B cell (primary cell): ENCODE data around the gene MAML3. TPM values are rescaled to one million over a fixed set of nuclear protein-coding genes. Genes with fewer than 3 reads are reported as not detected.

Experiments used
- ATAC-seq: fragments of 200-7000 bp; cut with Tn5 transposase; one replicate; pipeline ENCODE4 v1.10.0; 2021; ENCODE audit warnings: low read depth, mild to moderate bottlenecking, moderate number of reproducible peaks, moderate library complexity
- CTCF ChIA-PET: fragments of 350-600 bp; sonication (Branson Sonifier 250); formaldehyde crosslinking; loops from one replicate; lab custom pipeline; 2021; ENCODE audit warnings: antibody characterized with exemption, inconsistent platforms; lab: Charles Lee
- POLR2A ChIA-PET: fragments of 350-600 bp; sonication (Branson Sonifier 250); formaldehyde crosslinking; loops from one replicate; lab custom pipeline; 2021; ENCODE audit warnings: antibody characterized with exemption; lab: Charles Lee
- DNase-seq: peaks from one replicate; pipeline ENCODE4 v3.0.0; 2013
- H2AFZ ChIP-seq: 2 replicates; pipeline ENCODE4 v1.6.1; 2012; ENCODE audit warnings: mild to moderate bottlenecking, low read depth, low read length; ENCODE audit not compliant: insufficient read depth, poor library complexity, severe bottlenecking
- H3K27ac ChIP-seq, 2 donors: 1 replicate in 1 of 2; 2 replicates in 1 of 2; pipeline ENCODE4 v1.5.1; 2012 to 2013; ENCODE audit warnings: low read length in 2 of 2, mild to moderate bottlenecking in 2 of 2, moderate library complexity in 1 of 2
- H3K27me3 ChIP-seq, 4 experiments: fragments of 200-600 bp in 1 of 4; sonication (generic) in 1 of 4; replicated peaks in 1 of 4; 1 replicate in 2 of 4; 2 replicates in 2 of 4; pipeline versions ENCODE4 v1.6.1 to v1.7.0; 2013 to 2016; ENCODE audit warnings: low read length in 3 of 4, mild to moderate bottlenecking in 2 of 4, mixed read lengths in 1 of 4, moderate library complexity in 1 of 4; ENCODE audit not compliant: insufficient read depth in 4 of 4, control insufficient read depth in 3 of 4; ENCODE audit errors: control extremely low read depth in 1 of 4
- H3K36me3 ChIP-seq, 2 experiments: replicated peaks in 1 of 2; 1 replicate in 1 of 2; 2 replicates in 1 of 2; pipeline versions ENCODE4 v1.6.1 to v1.7.1; 2013; ENCODE audit warnings: low read length in 1 of 2; ENCODE audit not compliant: insufficient read depth in 2 of 2, control insufficient read depth in 1 of 2; ENCODE audit errors: control extremely low read depth in 1 of 2, extremely low read depth in 1 of 2
- H3K4me1 ChIP-seq, 2 donors: fragments of 200-600 bp in 1 of 2; sonication (generic) in 1 of 2; 1 replicate in 1 of 2; 2 replicates in 1 of 2; pipeline versions ENCODE4 v1.5.1 to v1.6.1; 2013 to 2017; ENCODE audit warnings: low read length in 2 of 2; ENCODE audit not compliant: control insufficient read depth in 2 of 2, insufficient read depth in 2 of 2
- H3K4me2 ChIP-seq: replicated peaks from 2 replicates; pipeline ENCODE3; 2012; ENCODE audit warnings: mild to moderate bottlenecking, low read depth, low read length; ENCODE audit not compliant: poor library complexity, severe bottlenecking
- H3K4me3 ChIP-seq, 5 experiments: fragments of 200-600 bp in 1 of 5; sonication (generic) in 1 of 5; 1 replicate in 3 of 5; 2 replicates in 2 of 5; pipeline versions ENCODE4 v1.5.1 to v1.7.0; 2011 to 2016; ENCODE audit warnings: low read length in 4 of 5, mild to moderate bottlenecking in 4 of 5, low read depth in 2 of 5, control low read depth in 1 of 5, moderate library complexity in 1 of 5; ENCODE audit not compliant: insufficient read depth in 1 of 5; ENCODE audit errors: control extremely low read depth in 1 of 5, extremely low read depth in 1 of 5
- H3K79me2 ChIP-seq: fragments of 200-600 bp; sonication (generic); one replicate; pipeline ENCODE4 v1.6.0; 2016; ENCODE audit warnings: low read length; ENCODE audit not compliant: control insufficient read depth, insufficient read depth
- H3K9ac ChIP-seq: fragments of 200-600 bp; sonication (generic); 2 replicates; pipeline ENCODE4 v1.6.1; 2017; ENCODE audit warnings: mild to moderate bottlenecking, low read length, moderate library complexity
- H3K9me3 ChIP-seq, 3 donors: one replicate each; pipeline versions ENCODE4 v1.6.1 to v1.7.1; 2013; ENCODE audit warnings: low read length in 2 of 3; ENCODE audit not compliant: control insufficient read depth in 2 of 3, insufficient read depth in 1 of 3; ENCODE audit errors: control extremely low read depth in 1 of 3
- H4K20me1 ChIP-seq: 2 replicates; pipeline ENCODE4 v1.6.0; 2012; ENCODE audit warnings: mild to moderate bottlenecking, low read length; ENCODE audit not compliant: insufficient read depth, control insufficient read depth, poor library complexity, severe bottlenecking
- H3K27ac Mint-ChIP-seq: one replicate; pipeline ENCODE4 v1.8.0; 2021; ENCODE audit warnings: mixed read lengths
- H3K27me3 Mint-ChIP-seq: one replicate; pipeline ENCODE4 v1.8.0; 2021; ENCODE audit warnings: mixed read lengths
- H3K4me1 Mint-ChIP-seq: one replicate; pipeline ENCODE4 v1.8.0; 2021; ENCODE audit warnings: mixed read lengths
- H3K4me3 Mint-ChIP-seq: one replicate; pipeline ENCODE4 v1.8.0; 2021; ENCODE audit warnings: mixed read lengths
- H3K9me3 Mint-ChIP-seq: one replicate; pipeline ENCODE4 v1.8.0; 2022; ENCODE audit warnings: mixed read lengths; ENCODE audit not compliant: insufficient read depth
- EZH2 ChIP-seq: IDR thresholded peaks from 2 replicates; pipeline ENCODE4 v1.6.1; 2012; ENCODE audit warnings: borderline replicate concordance, low read depth, mild to moderate bottlenecking, moderate library complexity, low read length; ENCODE audit not compliant: insufficient read depth, poor library complexity, severe bottlenecking
- WGBS: methylation state at CpG from one replicate; pipeline ENCODE4 v1.1.5; 2013; ENCODE audit warnings: missing lambda C conversion rate; ENCODE audit not compliant: insufficient coverage; 5-methylcytosine and 5-hydroxymethylcytosine counted together
- intact Hi-C: fragments of 100-400 bp; cut with micrococcal nuclease; formaldehyde crosslinking; loops from one replicate; pipeline ENCODE4 v1.10.0; 2022
- polyA plus RNA-seq: library from polyadenylated mRNA; depleted of rRNA; stranded (reverse); fragments of >200 nt; gene quantifications from 2 replicates; pipeline ENCODE4 v1.2.3, GENCODE V29; 2012
- total RNA-seq, 2 donors: library from RNA; stranded (reverse); fragments of 120-200 nt in 1 of 2; gene quantifications; 1 replicate in 1 of 2; 2 replicates in 1 of 2; pipeline versions ENCODE4 v1.2.3 to v1.2.4, GENCODE V29; 2013 to 2022
- TF ChIP-seq, protein P1 (sequence below): fragments of 200-600 bp; IDR thresholded peaks from one replicate; pipeline ENCODE4 v1.8.0; 2022; ENCODE audit warnings: antibody characterized with exemption, mild to moderate bottlenecking

The MAML3 gene
- total and polyA plus RNA-seq, 2 donors (not counting 1 experiment from before 2014, with no cell fraction given) = 0.94 to 5.3 TPM

- no peaks in the 10 kb centered on the region for H4K20me1 ChIP-seq
- H3K27ac Mint-ChIP-seq = no peak overlapping the region
- CTCF ChIA-PET = interaction anchor here (1.2 to 2.0 kb wide), 2 partner anchors 276 to 517 kb away, joined by 5 to 7 read pairs; no protein-coding TSS in a partner anchor
- H3K4me1 ChIP-seq = peaks cover 17 to 23% of the 10 kb centered on the region in 2 donors
- ATAC-seq (no peak), DNase-seq (peak; percentile 11)
- H3K79me2 ChIP-seq = no peaks in the 10 kb centered on the region
- peak overlapping the region; percentile 86 for H3K4me3 Mint-ChIP-seq
- H3K4me1 Mint-ChIP-seq = peaks cover 17% of the 10 kb centered on the region
- H3K9me3 ChIP-seq = no peaks in the 10 kb centered on the region
- H3K27me3 ChIP-seq = peaks cover 0 to 27% (median 19%) of the 10 kb centered on the region in 4 experiments
- H2AFZ ChIP-seq = no peak overlapping the region
- H3K27me3 Mint-ChIP-seq = peaks cover 35% of the 10 kb centered on the region
- 92% methylated on average over 2 of the region's 5 CpGs for WGBS
- no peak overlapping the region for H3K4me3 ChIP-seq
- intact Hi-C loops = no loop called here
- POLR2A ChIA-PET = no interaction called here
- H3K9me3 Mint-ChIP-seq = no peaks in the 10 kb centered on the region
- TF ChIP-seq, protein P1, sequence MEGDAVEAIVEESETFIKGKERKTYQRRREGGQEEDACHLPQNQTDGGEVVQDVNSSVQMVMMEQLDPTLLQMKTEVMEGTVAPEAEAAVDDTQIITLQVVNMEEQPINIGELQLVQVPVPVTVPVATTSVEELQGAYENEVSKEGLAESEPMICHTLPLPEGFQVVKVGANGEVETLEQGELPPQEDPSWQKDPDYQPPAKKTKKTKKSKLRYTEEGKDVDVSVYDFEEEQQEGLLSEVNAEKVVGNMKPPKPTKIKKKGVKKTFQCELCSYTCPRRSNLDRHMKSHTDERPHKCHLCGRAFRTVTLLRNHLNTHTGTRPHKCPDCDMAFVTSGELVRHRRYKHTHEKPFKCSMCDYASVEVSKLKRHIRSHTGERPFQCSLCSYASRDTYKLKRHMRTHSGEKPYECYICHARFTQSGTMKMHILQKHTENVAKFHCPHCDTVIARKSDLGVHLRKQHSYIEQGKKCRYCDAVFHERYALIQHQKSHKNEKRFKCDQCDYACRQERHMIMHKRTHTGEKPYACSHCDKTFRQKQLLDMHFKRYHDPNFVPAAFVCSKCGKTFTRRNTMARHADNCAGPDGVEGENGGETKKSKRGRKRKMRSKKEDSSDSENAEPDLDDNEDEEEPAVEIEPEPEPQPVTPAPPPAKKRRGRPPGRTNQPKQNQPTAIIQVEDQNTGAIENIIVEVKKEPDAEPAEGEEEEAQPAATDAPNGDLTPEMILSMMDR = no peak
- TF ChIP-seq EZH2 = no peak
- no peaks in the 10 kb centered on the region for H3K36me3 ChIP-seq
- no peak overlapping the region for H3K9ac ChIP-seq
- no peak overlapping the region for H3K27ac ChIP-seq
- H3K4me2 ChIP-seq = peak overlapping the region; percentile 79
These were observed 417.7 kb downstream of the MAML3 start for GRCh38 chr4:139736274-139736660.

DNA sequence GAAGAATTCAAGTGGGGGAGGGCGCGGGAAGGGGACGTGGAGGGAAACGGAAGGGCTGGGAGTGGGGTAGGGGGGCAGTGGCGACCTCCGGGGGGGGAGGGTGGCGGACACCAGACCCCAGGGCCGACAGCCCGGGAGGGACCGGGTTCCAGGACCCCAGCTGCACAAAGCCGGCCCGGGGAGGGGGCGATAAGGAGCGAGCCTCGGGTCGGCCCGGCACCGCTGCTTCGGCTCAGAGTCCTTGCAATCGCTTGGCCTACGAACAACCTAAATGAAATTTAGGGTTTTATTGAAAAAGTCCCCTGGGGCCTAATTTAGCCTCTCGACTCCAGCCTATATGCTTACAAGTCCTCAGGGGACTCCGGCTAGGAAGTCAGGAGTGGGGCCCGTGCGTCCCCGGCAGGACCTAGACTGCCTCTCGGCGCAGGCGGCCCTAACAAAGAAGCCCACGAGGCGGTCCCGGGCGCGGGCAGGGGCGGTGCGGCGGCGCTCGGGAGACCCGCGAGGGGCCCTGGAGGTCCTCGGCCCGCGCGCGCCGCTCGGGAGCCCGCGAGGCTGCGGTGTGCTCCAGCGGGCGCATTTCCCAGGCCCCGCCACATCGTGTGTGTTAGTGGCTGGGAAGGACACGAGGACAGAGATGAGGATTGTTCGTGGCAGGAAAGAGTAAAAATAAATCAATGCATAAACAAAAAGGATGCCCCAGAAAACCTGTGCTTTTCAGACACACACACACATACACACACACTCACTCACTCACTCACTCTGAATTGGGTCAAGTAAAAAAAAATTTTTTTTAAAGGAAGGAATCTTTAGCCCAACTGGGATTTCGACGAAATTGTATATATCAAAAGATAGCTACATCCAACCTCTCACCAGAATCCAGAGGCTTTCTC lies 418.4 kb downstream of the MAML3 start:
- DNase-seq (peak; percentile 62), ATAC-seq (peak; percentile 13)
- H3K27ac ChIP-seq = peak overlapping the region in 1 of 2 donors; percentile 48
- Mint-ChIP-seq H3K27ac (no peak overlapping the region), H3K4me3 (peak overlapping the region; percentile 86), H3K4me1 (peaks cover 17% of the 10 kb centered on the region), H3K27me3 (peaks cover 35% of the 10 kb centered on the region), H3K9me3 (no peaks in the 10 kb centered on the region)
- H3K4me2 ChIP-seq = peak overlapping the region; percentile 79
- WGBS = 3% methylated on average over 47 of the region's 59 CpGs
- H4K20me1 ChIP-seq = no peaks in the 10 kb centered on the region
- ChIA-PET POLR2A (no interaction called here), CTCF (interaction anchor here (1.2 to 4.4 kb wide), 5 partner anchors 28 to 518 kb away, joined by 3 to 51 read pairs (median 6); no protein-coding TSS in a partner anchor)
- no peaks in the 10 kb centered on the region for H3K9me3 ChIP-seq
- no peaks in the 10 kb centered on the region for H3K79me2 ChIP-seq
- H3K9ac ChIP-seq = peak overlapping the region; percentile 64
- H3K4me3 ChIP-seq = peak overlapping the region; percentile 33 to 78 (median 51)
- H3K27me3 ChIP-seq = peaks cover 0 to 27% (median 19%) of the 10 kb centered on the region in 4 experiments
- H3K36me3 ChIP-seq = no peaks in the 10 kb centered on the region
- H2AFZ ChIP-seq = peak overlapping the region; percentile 53
- TF ChIP-seq, protein P1 = no peak
- no peak for TF ChIP-seq EZH2
- intact Hi-C loops = loop anchor here (1.0 to 2.0 kb wide), 2 partner anchors 278 to 415 kb away; no protein-coding TSS in a partner anchor
- H3K4me1 ChIP-seq = peaks cover 17 to 23% of the 10 kb centered on the region in 2 donors
